ENCODE measurements around the gene TBC1D32. TPM values are rescaled to one million over a fixed set of nuclear protein-coding genes. Genes with fewer than 3 reads are reported as not detected.
A peak's percentile ranks its signal among the peaks of the same experiment; 100 is the strongest.
"Not testable (repeated sequence)": the region's sequence is repeated elsewhere in the genome, so short reads cannot be mapped to it uniquely, and the experiment has no call there.

The TBC1D32 gene
- total RNA-seq, 1 donor from 2014 or later = 32.9 TPM

GRCh38 chr6:121333196-121333595 lies 1.1 kb downstream of the TBC1D32 start:
- DNase-seq = no peak

GRCh38 chr6:121330516-121330915 lies 3.8 kb downstream of the TBC1D32 start:
- DNase-seq = no peak

GRCh38 chr6:121321282-121321681 lies 13.0 kb downstream of the TBC1D32 start:
- DNase-seq = no peak

- DNase-seq = no peak
These were observed 14.7 kb downstream of the TBC1D32 start for GRCh38 chr6:121319603-121320002.

- DNase-seq = peak; percentile 53
These were observed 15.1 kb downstream of the TBC1D32 start for GRCh38 chr6:121319112-121319553.

GRCh38 chr6:121314381-121315112 lies 19.7 kb downstream of the TBC1D32 start:
- DNase-seq = no peak

- DNase-seq = not testable (repeated sequence)
These were observed 22.5 kb downstream of the TBC1D32 start for GRCh38 chr6:121311814-121312213.

GRCh38 chr6:121310495-121310894 lies 23.8 kb downstream of the TBC1D32 start:
- no peak for DNase-seq

- no peak for DNase-seq
These were observed 24.4 kb downstream of the TBC1D32 start for GRCh38 chr6:121309768-121310469.

GRCh38 chr6:121305957-121306607 lies 28.2 kb downstream of the TBC1D32 start:
- DNase-seq = peak; percentile 41

GRCh38 chr6:121302882-121303281 lies 31.4 kb downstream of the TBC1D32 start:
- DNase-seq = no peak

GRCh38 chr6:121301156-121301555 lies 33.1 kb downstream of the TBC1D32 start:
- not testable (repeated sequence) for DNase-seq

GRCh38 chr6:121297694-121298093 lies 36.6 kb downstream of the TBC1D32 start:
- DNase-seq = no peak

- no peak for DNase-seq
These were observed 49.2 kb downstream of the TBC1D32 start for GRCh38 chr6:121285041-121285440.

- peak; percentile 2 for DNase-seq
These were observed 59.5 kb downstream of the TBC1D32 start for GRCh38 chr6:121274666-121275295.

GRCh38 chr6:121263742-121264141 lies 70.5 kb downstream of the TBC1D32 start:
- no peak for DNase-seq

GRCh38 chr6:121260651-121261102 lies 73.6 kb downstream of the TBC1D32 start:
- no peak for DNase-seq

- no peak for DNase-seq
These were observed 86.9 kb downstream of the TBC1D32 start for GRCh38 chr6:121247386-121247785.

- DNase-seq = no peak
These were observed 91.9 kb downstream of the TBC1D32 start for GRCh38 chr6:121242386-121242785.

- DNase-seq = no peak
These were observed 96.4 kb downstream of the TBC1D32 start for GRCh38 chr6:121237859-121238258.

GRCh38 chr6:121236984-121237383 lies 97.3 kb downstream of the TBC1D32 start:
- DNase-seq = no peak

GRCh38 chr6:121235386-121235785 lies 98.9 kb downstream of the TBC1D32 start:
- DNase-seq = no peak

GRCh38 chr6:121223930-121224329 lies 110.3 kb downstream of the TBC1D32 start:
- DNase-seq = no peak

Measured in tongue (tissue), 2 donors.